Measurements from ENCODE around the gene NTF3. TPM values are rescaled to one million over a fixed set of nuclear protein-coding genes. Genes with fewer than 3 reads are reported as not detected.

NTF3 gene
- total and polyA plus RNA-seq, 2 donors = 0.61 to 1.6 TPM

DNA sequence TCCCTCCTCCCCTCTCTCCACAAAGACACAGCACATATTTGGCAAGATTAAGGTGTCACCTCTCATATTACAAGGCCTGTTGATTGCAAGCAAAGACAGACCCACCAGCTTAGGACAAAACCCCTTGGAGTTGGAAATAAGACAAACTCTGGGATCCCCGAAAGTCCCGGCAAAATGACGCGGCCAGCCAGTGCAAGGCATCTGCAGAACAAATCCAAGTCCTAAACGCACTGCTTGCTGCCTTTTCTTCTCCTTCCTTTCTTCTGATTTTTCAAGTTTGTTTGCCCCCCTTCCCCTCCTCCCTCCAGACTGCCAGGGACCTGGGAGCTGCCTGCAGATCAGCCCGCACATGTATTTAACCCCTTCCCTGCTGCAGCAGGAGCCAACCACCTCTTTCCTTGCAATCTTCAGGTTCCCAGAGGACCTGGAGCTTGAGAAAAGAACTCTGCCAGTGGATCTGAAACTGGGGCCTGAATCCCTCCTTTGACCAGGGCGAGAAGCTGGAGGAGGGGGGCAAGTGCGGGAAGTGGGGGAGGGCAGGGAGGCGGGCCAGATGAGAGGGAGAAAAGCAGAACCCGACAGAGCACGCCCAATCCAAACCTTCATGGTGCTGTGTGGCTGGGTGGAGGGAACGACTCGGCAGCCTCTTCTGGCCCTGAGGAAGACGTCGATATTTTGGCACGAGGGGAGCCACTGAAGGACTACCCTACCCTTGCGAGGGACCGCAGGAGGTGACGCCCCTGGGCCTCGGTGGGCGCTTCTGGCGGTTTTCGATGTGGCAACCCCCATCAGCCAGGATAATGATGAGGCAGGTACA is 2.0 kb upstream of the NTF3 start:
- no peak overlapping the region for H3K4me3 ChIP-seq (ENCODE audit: low read length in 2 of 2)
- no peaks in the 10 kb centered on the region for H3K36me3 ChIP-seq (ENCODE audit: control insufficient read depth in 2 of 2, insufficient read depth in 2 of 2, low read length in 1 of 2)
- WGBS = 25% methylated on average over 23 of the region's 23 CpGs
- peaks cover 0 to 13% of the 10 kb centered on the region in 2 donors for H3K4me1 ChIP-seq (ENCODE audit: control insufficient read depth in 2 of 2, insufficient read depth in 2 of 2, low read length in 2 of 2)
- no peaks in the 10 kb centered on the region for H3K9me3 ChIP-seq (ENCODE audit: control insufficient read depth in 2 of 2, insufficient read depth in 1 of 2, low read length in 1 of 2)
- H3K27me3 ChIP-seq (ENCODE audit: control insufficient read depth in 2 of 2, insufficient read depth in 1 of 2, low read length in 1 of 2) = peaks cover 58 to 78% of the 10 kb centered on the region in 2 donors
- DNase-seq (ENCODE audit: low read depth in 6 of 9, low spot score in 9 of 9) = no peak
- no peak overlapping the region for H3K27ac ChIP-seq (ENCODE audit: low read depth in 1 of 2, low read length in 1 of 2)

GRCh38 chr12:5430641-5431603 is 986 bp upstream of the NTF3 start:
- Histone ChIP-seq H3K36me3 (ENCODE audit: control insufficient read depth in 2 of 2, insufficient read depth in 2 of 2, low read length in 1 of 2) (no peaks in the 10 kb centered on the region), H3K4me1 (ENCODE audit: control insufficient read depth in 2 of 2, insufficient read depth in 2 of 2, low read length in 2 of 2) (peaks cover 0 to 13% of the 10 kb centered on the region in 2 donors), H3K4me3 (ENCODE audit: low read length in 2 of 2) (peak overlapping the region in 1 of 2 donors; percentile 17), H3K9me3 (ENCODE audit: control insufficient read depth in 2 of 2, insufficient read depth in 1 of 2, low read length in 1 of 2) (no peaks in the 10 kb centered on the region), H3K27ac (ENCODE audit: low read depth in 1 of 2, low read length in 1 of 2) (no peak overlapping the region), H3K27me3 (ENCODE audit: control insufficient read depth in 2 of 2, insufficient read depth in 1 of 2, low read length in 1 of 2) (peaks cover 65 to 88% of the 10 kb centered on the region in 2 donors)
- DNase-seq (ENCODE audit: low read depth in 6 of 9, low spot score in 9 of 9) = no peak
- 4% methylated on average over 58 of the region's 58 CpGs for WGBS

- Histone ChIP-seq H3K27ac (ENCODE audit: low read depth in 1 of 2, low read length in 1 of 2) (no peak overlapping the region), H3K27me3 (ENCODE audit: control insufficient read depth in 2 of 2, insufficient read depth in 1 of 2, low read length in 1 of 2) (peaks cover 68 to 87% of the 10 kb centered on the region in 2 donors), H3K4me3 (ENCODE audit: low read length in 2 of 2) (no peak overlapping the region), H3K9me3 (ENCODE audit: control insufficient read depth in 2 of 2, insufficient read depth in 1 of 2, low read length in 1 of 2) (no peaks in the 10 kb centered on the region), H3K4me1 (ENCODE audit: control insufficient read depth in 2 of 2, insufficient read depth in 2 of 2, low read length in 2 of 2) (peaks cover 0 to 13% of the 10 kb centered on the region in 2 donors), H3K36me3 (ENCODE audit: control insufficient read depth in 2 of 2, insufficient read depth in 2 of 2, low read length in 1 of 2) (no peaks in the 10 kb centered on the region)
- whole genome bisulfite sequencing = 3% methylated on average over 59 of the region's 59 CpGs
- DNase-seq (ENCODE audit: low read depth in 6 of 9, low spot score in 9 of 9) = no peak
These were observed 1.4 kb downstream of the NTF3 start for GRCh38 chr12:5433081-5433844.

DNA sequence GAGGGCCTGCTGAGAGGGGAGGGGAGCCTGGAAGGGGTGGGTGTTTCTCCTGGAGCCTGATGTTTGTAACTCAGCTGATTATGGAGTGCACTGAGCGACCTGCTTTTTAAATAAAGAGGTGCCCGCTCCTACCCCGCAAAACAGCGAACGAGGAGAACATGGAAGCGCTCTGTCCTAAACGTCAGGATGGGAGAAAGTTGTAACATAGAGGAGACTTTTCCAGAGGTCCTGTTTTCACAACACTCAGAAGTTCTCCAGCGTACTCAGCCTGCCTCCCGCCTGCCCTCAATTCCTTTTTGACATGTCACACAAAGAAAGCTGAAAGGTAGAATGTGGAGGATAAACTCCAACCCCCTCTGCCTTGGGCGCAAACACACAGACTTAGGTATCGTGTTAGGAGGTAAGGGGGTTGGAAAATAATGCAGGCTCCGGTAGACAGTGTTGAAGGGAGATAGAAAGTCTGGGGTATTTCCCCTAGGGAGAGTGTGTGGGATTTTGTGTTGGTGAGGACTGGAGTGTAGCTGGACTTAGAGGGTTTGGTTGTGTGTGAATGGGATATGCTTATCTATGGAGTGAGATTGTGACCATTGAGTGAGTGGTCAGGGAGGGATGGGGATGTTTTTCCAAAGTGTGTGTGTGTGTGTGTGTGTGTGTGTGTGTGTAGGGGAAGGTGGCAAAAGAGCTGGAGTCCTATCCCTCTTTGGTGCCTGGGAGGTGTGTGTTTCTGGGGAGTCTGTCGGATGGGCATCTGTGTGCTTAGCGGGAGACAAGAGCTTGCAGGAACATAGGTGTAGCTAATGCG is 2.1 kb downstream of the NTF3 start:
- Histone ChIP-seq H3K36me3 (ENCODE audit: control insufficient read depth in 2 of 2, insufficient read depth in 2 of 2, low read length in 1 of 2) (no peaks in the 10 kb centered on the region), H3K4me1 (ENCODE audit: control insufficient read depth in 2 of 2, insufficient read depth in 2 of 2, low read length in 2 of 2) (peaks cover 0 to 13% of the 10 kb centered on the region in 2 donors), H3K9me3 (ENCODE audit: control insufficient read depth in 2 of 2, insufficient read depth in 1 of 2, low read length in 1 of 2) (no peaks in the 10 kb centered on the region), H3K4me3 (ENCODE audit: low read length in 2 of 2) (no peak overlapping the region), H3K27me3 (ENCODE audit: control insufficient read depth in 2 of 2, insufficient read depth in 1 of 2, low read length in 1 of 2) (peaks cover 63 to 83% of the 10 kb centered on the region in 2 donors), H3K27ac (ENCODE audit: low read depth in 1 of 2, low read length in 1 of 2) (no peak overlapping the region)
- WGBS = 28% methylated on average over 15 of the region's 15 CpGs
- DNase-seq (ENCODE audit: low read depth in 6 of 9, low spot score in 9 of 9) = no peak

- Histone ChIP-seq H3K9me3 (ENCODE audit: control insufficient read depth in 2 of 2, insufficient read depth in 1 of 2, low read length in 1 of 2) (no peaks in the 10 kb centered on the region), H3K36me3 (ENCODE audit: control insufficient read depth in 2 of 2, insufficient read depth in 2 of 2, low read length in 1 of 2) (no peaks in the 10 kb centered on the region), H3K27ac (ENCODE audit: low read depth in 1 of 2, low read length in 1 of 2) (no peak overlapping the region), H3K4me1 (ENCODE audit: control insufficient read depth in 2 of 2, insufficient read depth in 2 of 2, low read length in 2 of 2) (peaks cover 0 to 13% of the 10 kb centered on the region in 2 donors), H3K27me3 (ENCODE audit: control insufficient read depth in 2 of 2, insufficient read depth in 1 of 2, low read length in 1 of 2) (peaks cover 56 to 81% of the 10 kb centered on the region in 2 donors), H3K4me3 (ENCODE audit: low read length in 2 of 2) (no peak overlapping the region)
- no peak for DNase-seq (ENCODE audit: low read depth in 6 of 9, low spot score in 9 of 9)
- WGBS = 69% methylated on average over 6 of the region's 6 CpGs
These were observed 3.0 kb downstream of the NTF3 start for GRCh38 chr12:5434647-5435560.

GRCh38 chr12:5437182-5437583 is 5.3 kb downstream of the NTF3 start:
- H3K4me3 ChIP-seq (ENCODE audit: low read length in 2 of 2) = no peak overlapping the region
- H3K27me3 ChIP-seq (ENCODE audit: control insufficient read depth in 2 of 2, insufficient read depth in 1 of 2, low read length in 1 of 2) = peaks cover 34 to 66% of the 10 kb centered on the region in 2 donors
- no peaks in the 10 kb centered on the region for H3K9me3 ChIP-seq (ENCODE audit: control insufficient read depth in 2 of 2, insufficient read depth in 1 of 2, low read length in 1 of 2)
- no peak for DNase-seq (ENCODE audit: low read depth in 6 of 9, low spot score in 9 of 9)
- no peaks in the 10 kb centered on the region for H3K36me3 ChIP-seq (ENCODE audit: control insufficient read depth in 2 of 2, insufficient read depth in 2 of 2, low read length in 1 of 2)
- H3K27ac ChIP-seq (ENCODE audit: low read depth in 1 of 2, low read length in 1 of 2) = no peak overlapping the region
- H3K4me1 ChIP-seq (ENCODE audit: control insufficient read depth in 2 of 2, insufficient read depth in 2 of 2, low read length in 2 of 2) = peaks cover 0 to 4% of the 10 kb centered on the region in 2 donors
- 94% methylated on average over 4 of the region's 4 CpGs for WGBS

GRCh38 chr12:5437589-5437988 is 5.7 kb downstream of the NTF3 start:
- DNase-seq (ENCODE audit: low read depth in 6 of 9, low spot score in 9 of 9) = no peak
- H3K27me3 ChIP-seq (ENCODE audit: control insufficient read depth in 2 of 2, insufficient read depth in 1 of 2, low read length in 1 of 2) = peaks cover 31 to 62% of the 10 kb centered on the region in 2 donors

More at GRCh38 chr12:5437589-5437988, 5.7 kb downstream of the NTF3 start:
- H3K4me1 ChIP-seq (ENCODE audit: control insufficient read depth in 2 of 2, insufficient read depth in 2 of 2, low read length in 2 of 2) = no peaks in the 10 kb centered on the region
- WGBS = 46% methylated on average over 11 of the region's 11 CpGs
- no peaks in the 10 kb centered on the region for H3K36me3 ChIP-seq (ENCODE audit: control insufficient read depth in 2 of 2, insufficient read depth in 2 of 2, low read length in 1 of 2)
- H3K27ac ChIP-seq (ENCODE audit: low read depth in 1 of 2, low read length in 1 of 2) = no peak overlapping the region
- H3K4me3 ChIP-seq (ENCODE audit: low read length in 2 of 2) = no peak overlapping the region
- no peaks in the 10 kb centered on the region for H3K9me3 ChIP-seq (ENCODE audit: control insufficient read depth in 2 of 2, insufficient read depth in 1 of 2, low read length in 1 of 2)
